HepG2 (cell line): Measurements from ENCODE around the gene FUT3. TPM values are rescaled to one million over a fixed set of nuclear protein-coding genes. Genes with fewer than 3 reads are reported as not detected.
A peak's percentile ranks its signal among the peaks of the same experiment; 100 is the strongest.

Experiments
- FOXK2 ChIP-seq: fragments of 450-650 bp; IDR thresholded peaks from 2 replicates; pipeline ENCODE4 v1.6.1; 2016
- MAFG ChIP-seq: sonication (generic); formaldehyde crosslinking; IDR thresholded peaks from 2 replicates; pipeline ENCODE4 v1.5.1; 2020; ENCODE audit warnings: mild to moderate bottlenecking, missing genetic modification reagents
- NR2C2 ChIP-seq: sonication (generic); formaldehyde crosslinking; IDR thresholded peaks from 2 replicates; pipeline ENCODE4 v1.4.0; 2020; ENCODE audit warnings: missing genetic modification reagents, mild to moderate bottlenecking, moderate library complexity, borderline replicate concordance
- REL ChIP-seq: sonication (generic); formaldehyde crosslinking; conservative IDR thresholded peaks from 2 replicates; pipeline ENCODE4 v1.8.0; 2022; ENCODE audit warnings: mild to moderate bottlenecking, missing genetic modification reagents, moderate library complexity
- SKI ChIP-seq: fragments of 450-650 bp; IDR thresholded peaks from one replicate; pipeline ENCODE4 v1.6.1; 2018; ENCODE audit warnings: mild to moderate bottlenecking; ENCODE audit not compliant: partially characterized antibody
- SMAD9 ChIP-seq: sonication (generic); formaldehyde crosslinking; IDR thresholded peaks from 2 replicates; pipeline ENCODE4 v1.5.1; 2020; ENCODE audit warnings: mild to moderate bottlenecking, missing genetic modification reagents
- SNAI1 ChIP-seq: sonication (generic); formaldehyde crosslinking; IDR thresholded peaks from 2 replicates; pipeline ENCODE4 v1.5.0; 2020; ENCODE audit warnings: mild to moderate bottlenecking, missing genetic modification reagents, borderline replicate concordance
- TEAD2 ChIP-seq: sonication (generic); formaldehyde crosslinking; IDR thresholded peaks from 2 replicates; pipeline ENCODE4 v1.9.0; 2021; ENCODE audit warnings: missing genetic modification reagents
- ZBTB7A ChIP-seq: sonication (generic); formaldehyde crosslinking; IDR thresholded peaks from 2 replicates; pipeline ENCODE4 v1.8.0; 2022; ENCODE audit warnings: mild to moderate bottlenecking, missing genetic modification reagents
- ZFP82 ChIP-seq: sonication (generic); formaldehyde crosslinking; IDR thresholded peaks from 2 replicates; pipeline ENCODE4 v1.5.1; 2020; ENCODE audit warnings: mild to moderate bottlenecking, missing genetic modification reagents, borderline replicate concordance
- ZNF121 ChIP-seq: sonication (generic); formaldehyde crosslinking; IDR thresholded peaks from 2 replicates; pipeline ENCODE4 v1.5.0; 2020; ENCODE audit warnings: mild to moderate bottlenecking, missing genetic modification reagents
- ZNF460 ChIP-seq: sonication (generic); formaldehyde crosslinking; IDR thresholded peaks from 2 replicates; pipeline ENCODE4 v1.5.1; 2020; ENCODE audit warnings: missing genetic modification reagents, mild to moderate bottlenecking, borderline replicate concordance
- ZNF879 ChIP-seq: sonication (generic); formaldehyde crosslinking; IDR thresholded peaks from 2 replicates; pipeline ENCODE4 v1.8.1; 2023; ENCODE audit warnings: missing genetic modification reagents
- polyA plus RNA-seq, 8 experiments: library from polyadenylated mRNA; depleted of rRNA in 3 of 8; stranded (reverse) in 7 of 8; unstranded in 1 of 8; fragments of >200 nt; fragmentation: Illumina TruSeq in 4 of 8; extraction: Trizol in 4 of 8; gene quantifications; 2 replicates each; pipeline versions ENCODE4 v1.2.1 to v1.2.3, GENCODE V29; 2011 to 2016; ENCODE audit warnings: low read depth in 4 of 8, missing spikeins in 1 of 8, mixed read lengths in 1 of 8; ENCODE audit not compliant: insufficient read depth in 1 of 8
- total RNA-seq, 5 experiments: library from RNA; depleted of rRNA; stranded (reverse); fragments of >200 nt; fragmentation: Illumina TruSeq; extraction: Trizol; gene quantifications; 2 replicates each; pipeline ENCODE4 v1.2.3, GENCODE V29; 2016; ENCODE audit warnings: low read depth in 1 of 5
- TF ChIP-seq, protein P1 (sequence below): sonication (generic); formaldehyde crosslinking; IDR thresholded peaks from 2 replicates; pipeline ENCODE4 v1.8.0; 2022; ENCODE audit warnings: missing genetic modification reagents, mild to moderate bottlenecking, moderate library complexity, borderline replicate concordance
- TF ChIP-seq, protein P2 (sequence below): sonication (generic); formaldehyde crosslinking; IDR thresholded peaks from 2 replicates; pipeline ENCODE4 v1.4.0; 2020; ENCODE audit warnings: missing genetic modification reagents, borderline replicate concordance

FUT3 gene
- total and polyA plus RNA-seq, 2 of the 13 experiments (the other 11 are each of a cell fraction or from before 2014, with no cell fraction given): 0.53 to 1.1 TPM

DNA sequence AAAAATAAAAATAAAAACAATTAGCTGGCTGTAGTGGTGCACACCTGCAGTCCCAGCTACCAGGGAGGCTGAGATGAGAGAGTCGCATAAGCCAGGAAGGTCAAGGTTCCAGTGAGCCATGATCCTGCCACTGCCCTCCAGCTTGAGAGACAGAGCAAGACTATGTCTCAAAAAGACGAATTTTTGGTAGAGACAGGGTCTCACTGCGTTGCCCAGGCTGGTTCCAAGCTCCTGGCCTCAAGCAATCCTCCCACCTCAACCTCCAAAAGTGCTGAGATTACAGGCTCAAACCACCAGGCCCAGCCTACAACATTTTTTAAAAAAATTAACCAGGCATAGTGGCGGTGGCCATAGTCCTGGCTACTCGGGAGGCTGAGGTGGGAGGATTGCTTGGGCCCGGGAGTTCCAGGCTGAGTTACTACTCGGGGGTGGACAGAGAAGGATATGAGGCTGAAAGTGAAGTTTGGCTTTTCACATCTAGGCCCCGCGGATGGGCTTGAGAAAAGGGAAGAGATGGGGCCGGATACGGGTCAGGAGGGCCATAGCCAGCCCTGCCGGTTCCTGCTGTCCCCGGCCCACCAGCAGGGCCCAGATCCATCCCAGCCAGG lies 42.2 kb upstream of the FUT3 start (continued):
- no peak for TF ChIP-seq REL (CRISPR knock-in tag)
- no peak for TF ChIP-seq FOXK2
- TF ChIP-seq ZNF460 (CRISPR knock-in tag): 0 out of 2 replicates have a peak, but pooled peaks have one; percentile 5
- no peak for TF ChIP-seq SMAD9 (CRISPR knock-in tag)
- TF ChIP-seq TEAD2 (CRISPR knock-in tag): no peak
- TF ChIP-seq NR2C2: 0 out of 2 replicates have a peak, but pooled peaks have one; percentile 15
- no peak for TF ChIP-seq SNAI1 (CRISPR knock-in tag)
- TF ChIP-seq, protein P1, sequence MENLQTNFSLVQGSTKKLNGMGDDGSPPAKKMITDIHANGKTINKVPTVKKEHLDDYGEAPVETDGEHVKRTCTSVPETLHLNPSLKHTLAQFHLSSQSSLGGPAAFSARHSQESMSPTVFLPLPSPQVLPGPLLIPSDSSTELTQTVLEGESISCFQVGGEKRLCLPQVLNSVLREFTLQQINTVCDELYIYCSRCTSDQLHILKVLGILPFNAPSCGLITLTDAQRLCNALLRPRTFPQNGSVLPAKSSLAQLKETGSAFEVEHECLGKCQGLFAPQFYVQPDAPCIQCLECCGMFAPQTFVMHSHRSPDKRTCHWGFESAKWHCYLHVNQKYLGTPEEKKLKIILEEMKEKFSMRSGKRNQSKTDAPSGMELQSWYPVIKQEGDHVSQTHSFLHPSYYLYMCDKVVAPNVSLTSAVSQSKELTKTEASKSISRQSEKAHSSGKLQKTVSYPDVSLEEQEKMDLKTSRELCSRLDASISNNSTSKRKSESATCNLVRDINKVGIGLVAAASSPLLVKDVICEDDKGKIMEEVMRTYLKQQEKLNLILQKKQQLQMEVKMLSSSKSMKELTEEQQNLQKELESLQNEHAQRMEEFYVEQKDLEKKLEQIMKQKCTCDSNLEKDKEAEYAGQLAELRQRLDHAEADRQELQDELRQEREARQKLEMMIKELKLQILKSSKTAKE (CRISPR knock-in tag): no peak
- TF ChIP-seq ZNF121 (CRISPR knock-in tag): peak; percentile 70
- TF ChIP-seq ZBTB7A (CRISPR knock-in tag): no peak
- no peak for TF ChIP-seq MAFG (CRISPR knock-in tag)
- TF ChIP-seq, protein P2, sequence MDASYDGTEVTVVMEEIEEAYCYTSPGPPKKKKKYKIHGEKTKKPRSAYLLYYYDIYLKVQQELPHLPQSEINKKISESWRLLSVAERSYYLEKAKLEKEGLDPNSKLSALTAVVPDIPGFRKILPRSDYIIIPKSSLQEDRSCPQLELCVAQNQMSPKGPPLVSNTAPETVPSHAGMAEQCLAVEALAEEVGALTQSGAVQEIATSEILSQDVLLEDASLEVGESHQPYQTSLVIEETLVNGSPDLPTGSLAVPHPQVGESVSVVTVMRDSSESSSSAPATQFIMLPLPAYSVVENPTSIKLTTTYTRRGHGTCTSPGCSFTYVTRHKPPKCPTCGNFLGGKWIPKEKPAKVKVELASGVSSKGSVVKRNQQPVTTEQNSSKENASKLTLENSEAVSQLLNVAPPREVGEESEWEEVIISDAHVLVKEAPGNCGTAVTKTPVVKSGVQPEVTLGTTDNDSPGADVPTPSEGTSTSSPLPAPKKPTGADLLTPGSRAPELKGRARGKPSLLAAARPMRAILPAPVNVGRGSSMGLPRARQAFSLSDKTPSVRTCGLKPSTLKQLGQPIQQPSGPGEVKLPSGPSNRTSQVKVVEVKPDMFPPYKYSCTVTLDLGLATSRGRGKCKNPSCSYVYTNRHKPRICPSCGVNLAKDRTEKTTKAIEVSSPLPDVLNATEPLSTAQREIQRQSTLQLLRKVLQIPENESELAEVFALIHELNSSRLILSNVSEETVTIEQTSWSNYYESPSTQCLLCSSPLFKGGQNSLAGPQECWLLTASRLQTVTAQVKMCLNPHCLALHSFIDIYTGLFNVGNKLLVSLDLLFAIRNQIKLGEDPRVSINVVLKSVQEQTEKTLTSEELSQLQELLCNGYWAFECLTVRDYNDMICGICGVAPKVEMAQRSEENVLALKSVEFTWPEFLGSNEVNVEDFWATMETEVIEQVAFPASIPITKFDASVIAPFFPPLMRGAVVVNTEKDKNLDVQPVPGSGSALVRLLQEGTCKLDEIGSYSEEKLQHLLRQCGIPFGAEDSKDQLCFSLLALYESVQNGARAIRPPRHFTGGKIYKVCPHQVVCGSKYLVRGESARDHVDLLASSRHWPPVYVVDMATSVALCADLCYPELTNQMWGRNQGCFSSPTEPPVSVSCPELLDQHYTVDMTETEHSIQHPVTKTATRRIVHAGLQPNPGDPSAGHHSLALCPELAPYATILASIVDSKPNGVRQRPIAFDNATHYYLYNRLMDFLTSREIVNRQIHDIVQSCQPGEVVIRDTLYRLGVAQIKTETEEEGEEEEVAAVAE: no peak
- TF ChIP-seq SKI: no peak
- no peak for TF ChIP-seq ZNF879 (CRISPR knock-in tag)
- 0 out of 2 replicates have a peak, but pooled peaks have one; percentile 32 for TF ChIP-seq ZFP82
